Measurements from ENCODE around the gene AR. TPM values are rescaled to one million over a fixed set of nuclear protein-coding genes. Genes with fewer than 3 reads are reported as not detected.

AR gene
- total RNA-seq (1 to 10 TPM; 5.1 to 5.3 TPM), polyA plus RNA-seq (under 1 TPM; 0.43 to 0.46 TPM)
- long read RNA-seq, donor 1 = 0 reads
- long read RNA-seq, donor 2 = 0 reads
- long read RNA-seq, donor 3, full-length matches to known transcripts = 1 of 1 reads
- long read RNA-seq, donor 3, partial matches to known transcripts = 0 of 1 reads
- long read RNA-seq, donor 3, other reads (novel, unspliced or antisense) = 0 of 1 reads
- long read RNA-seq, donor 4 = 0 reads
- long read RNA-seq, donor 5, full-length matches to known transcripts = 1 of 1 reads
- long read RNA-seq, donor 5, partial matches to known transcripts = 0 of 1 reads
- long read RNA-seq, donor 5, other reads (novel, unspliced or antisense) = 0 of 1 reads

DNA sequence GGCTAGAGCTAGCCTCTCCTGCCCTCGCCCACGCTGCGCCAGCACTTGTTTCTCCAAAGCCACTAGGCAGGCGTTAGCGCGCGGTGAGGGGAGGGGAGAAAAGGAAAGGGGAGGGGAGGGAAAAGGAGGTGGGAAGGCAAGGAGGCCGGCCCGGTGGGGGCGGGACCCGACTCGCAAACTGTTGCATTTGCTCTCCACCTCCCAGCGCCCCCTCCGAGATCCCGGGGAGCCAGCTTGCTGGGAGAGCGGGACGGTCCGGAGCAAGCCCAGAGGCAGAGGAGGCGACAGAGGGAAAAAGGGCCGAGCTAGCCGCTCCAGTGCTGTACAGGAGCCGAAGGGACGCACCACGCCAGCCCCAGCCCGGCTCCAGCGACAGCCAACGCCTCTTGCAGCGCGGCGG, at the start of gene AR:
Gene AR (plus strand): TSS at position 204 of the 400 bp plus-strand sequence. CDS start 1,126 bp downstream, outside the sequence.
- 0 to 27% methylated on average over 14 to 30 of the region's 30 CpGs for WGBS, 2 donors
- Histone ChIP-seq H3K36me3 (ENCODE audit: control insufficient read depth in 4 of 4, insufficient read depth in 4 of 4, low read length in 4 of 4) (no peaks in the 10 kb centered on the region), H3K27ac (ENCODE audit: low read depth in 1 of 2, low read length in 1 of 2) (peak within 1 kb of the TSS in 1 of 2 donors; percentile 33), H3K9ac (ENCODE audit: insufficient read depth in 1 of 2, low read length in 2 of 2) (no peak within 1 kb of the TSS), H3K4me1 (ENCODE audit: control insufficient read depth in 5 of 5, insufficient read depth in 5 of 5, low read length in 5 of 5) (peaks cover 0 to 8% (median 3%) of the 10 kb centered on the region in 5 donors), H3K9me3 (ENCODE audit: control insufficient read depth in 4 of 4, insufficient read depth in 3 of 4, low read length in 3 of 4) (no peaks in the 10 kb centered on the region), H3K27me3 (ENCODE audit: control insufficient read depth in 3 of 3, insufficient read depth in 3 of 3, low read length in 2 of 3) (peaks cover 0 to 10% (median 4%) of the 10 kb centered on the region in 3 donors), H3K4me3 (peak within 1 kb of the TSS; percentile 24)
- DNase-seq (peak; percentile 48 to 75 (median 74)), ATAC-seq (ENCODE audit: insufficient read depth, low FRiP score) (peak; percentile 63)
- TF ChIP-seq CTCF (IDR thresholded peaks at IDR 0.05; ENCODE audit: control extremely low read depth, extremely low read depth) = no peak

DNA sequence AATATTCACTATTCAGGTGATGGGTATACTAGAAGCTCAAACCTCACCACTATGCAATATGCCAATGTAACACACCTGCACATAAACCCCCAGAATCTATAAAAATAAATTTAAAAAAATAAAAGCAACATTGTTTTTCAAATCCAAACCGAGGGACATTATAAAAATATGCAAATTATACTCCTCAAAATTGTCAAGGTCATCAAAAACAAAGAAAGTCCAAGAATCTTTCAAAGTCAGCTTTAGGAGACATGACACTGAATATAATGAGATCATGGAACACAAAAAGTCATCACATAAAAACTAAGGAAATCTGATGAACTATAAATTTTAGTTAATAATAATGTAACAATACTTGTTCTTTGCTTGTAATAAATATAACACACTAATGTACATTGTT, 43.2 kb upstream of the AR start:
- WGBS, 2 donors = 40 to 61% methylated on average over 1 of the region's 1 CpG

GRCh38 chrX:67503004-67503403, 40.8 kb upstream of the AR start:
- DNase-seq (no peak), ATAC-seq (ENCODE audit: insufficient read depth, low FRiP score) (no peak)
- H3K27me3 ChIP-seq (ENCODE audit: control insufficient read depth in 3 of 3, insufficient read depth in 3 of 3, low read length in 2 of 3) = no peaks in the 10 kb centered on the region
- H3K9ac ChIP-seq (ENCODE audit: insufficient read depth in 1 of 2, low read length in 2 of 2) = no peak overlapping the region
- H3K9me3 ChIP-seq (ENCODE audit: control insufficient read depth in 4 of 4, insufficient read depth in 3 of 4, low read length in 3 of 4) = peaks cover 0 to 4% (median 0%) of the 10 kb centered on the region in 4 donors
- H3K4me3 ChIP-seq = no peak overlapping the region
- H3K36me3 ChIP-seq (ENCODE audit: control insufficient read depth in 4 of 4, insufficient read depth in 4 of 4, low read length in 4 of 4) = no peaks in the 10 kb centered on the region
- H3K27ac ChIP-seq (ENCODE audit: low read depth in 1 of 2, low read length in 1 of 2) = no peak overlapping the region
- no peaks in the 10 kb centered on the region for H3K4me1 ChIP-seq (ENCODE audit: control insufficient read depth in 5 of 5, insufficient read depth in 5 of 5, low read length in 5 of 5)
- no peak for TF ChIP-seq CTCF (IDR thresholded peaks at IDR 0.05; ENCODE audit: control extremely low read depth, extremely low read depth)

More for the DNA sequence above, 43.2 kb upstream of the AR start:
- no peak for DNase-seq
- Histone ChIP-seq H3K4me3 (no peak overlapping the region), H3K36me3 (ENCODE audit: control insufficient read depth in 4 of 4, insufficient read depth in 4 of 4, low read length in 4 of 4) (no peaks in the 10 kb centered on the region), H3K27ac (ENCODE audit: low read depth in 1 of 2, low read length in 1 of 2) (no peak overlapping the region), H3K9ac (ENCODE audit: insufficient read depth in 1 of 2, low read length in 2 of 2) (no peak overlapping the region), H3K4me1 (ENCODE audit: control insufficient read depth in 5 of 5, insufficient read depth in 5 of 5, low read length in 5 of 5) (no peaks in the 10 kb centered on the region), H3K27me3 (ENCODE audit: control insufficient read depth in 3 of 3, insufficient read depth in 3 of 3, low read length in 2 of 3) (no peaks in the 10 kb centered on the region), H3K9me3 (ENCODE audit: control insufficient read depth in 4 of 4, insufficient read depth in 3 of 4, low read length in 3 of 4) (peaks cover 0 to 4% (median 0%) of the 10 kb centered on the region in 4 donors)
- TF ChIP-seq CTCF (IDR thresholded peaks at IDR 0.05; ENCODE audit: control extremely low read depth, extremely low read depth) = no peak
- no peak for ATAC-seq (ENCODE audit: insufficient read depth, low FRiP score)

Data from lung (tissue), 16 donors.